ENCODE measurements around the gene SHISA4. TPM values are rescaled to one million over a fixed set of nuclear protein-coding genes. Genes with fewer than 3 reads are reported as not detected.

Gene SHISA4
- total RNA-seq, 1 donor from 2014 or later = 3.0 TPM

GRCh38 chr1:201890806-201891450, 2.2 kb downstream of the SHISA4 start:
- peaks cover 14% of the 10 kb centered on the region for H3K27me3 ChIP-seq
- Mint-ChIP-seq H3K4me3 (no peak overlapping the region), H3K9me3 (no peaks in the 10 kb centered on the region), H3K27me3 (ENCODE audit: insufficient read depth, low read depth) (peaks cover 13% of the 10 kb centered on the region), H3K4me1 (peaks cover 24% of the 10 kb centered on the region), H3K27ac (no peak overlapping the region), H3K36me3 (no peaks in the 10 kb centered on the region)
- no peak overlapping the region for H3K4me3 ChIP-seq
- no peak overlapping the region for H2AFZ ChIP-seq (replicated peaks)
- no peaks in the 10 kb centered on the region for H3K9me3 ChIP-seq (ENCODE audit: low read depth)
- H3K79me2 ChIP-seq (ENCODE audit: low read depth) = no peaks in the 10 kb centered on the region
- peaks cover 17% of the 10 kb centered on the region for H3K4me1 ChIP-seq
- no peak for TF ChIP-seq CTCF (IDR thresholded peaks at IDR 0.05)
- no peak for TF ChIP-seq EZH2 (IDR thresholded peaks at IDR 0.05)
- no peak for TF ChIP-seq EZH2phosphoT487 (IDR thresholded peaks at IDR 0.05)
- no peak overlapping the region for H3K9ac ChIP-seq
- peaks cover 9% of the 10 kb centered on the region for H3F3A ChIP-seq (ENCODE audit: low read depth)
- H3K4me2 ChIP-seq = no peak overlapping the region
- DNase-seq (ENCODE audit: low spot score) = no peak
- no peak overlapping the region for H3K27ac ChIP-seq
- H3K36me3 ChIP-seq = no peaks in the 10 kb centered on the region
- H4K20me1 ChIP-seq (ENCODE audit: low read depth) = no peaks in the 10 kb centered on the region

- Histone ChIP-seq H3K27me3 (peaks cover 14% of the 10 kb centered on the region), H3K4me2 (no peak overlapping the region), H3K79me2 (ENCODE audit: low read depth) (no peaks in the 10 kb centered on the region), H3K4me3 (no peak overlapping the region), H3K27ac (no peak overlapping the region), H3K36me3 (no peaks in the 10 kb centered on the region), H2AFZ (replicated peaks) (no peak overlapping the region), H3K4me1 (peaks cover 17% of the 10 kb centered on the region), H3F3A (ENCODE audit: low read depth) (peaks cover 9% of the 10 kb centered on the region), H3K9ac (no peak overlapping the region), H4K20me1 (ENCODE audit: low read depth) (no peaks in the 10 kb centered on the region), H3K9me3 (ENCODE audit: low read depth) (no peaks in the 10 kb centered on the region)
- no peak for DNase-seq (ENCODE audit: low spot score)
- TF ChIP-seq EZH2phosphoT487 (IDR thresholded peaks at IDR 0.05) (no peak), EZH2 (IDR thresholded peaks at IDR 0.05) (no peak), CTCF (IDR thresholded peaks at IDR 0.05) (no peak)
- Mint-ChIP-seq H3K27me3 (ENCODE audit: insufficient read depth, low read depth) (peaks cover 15% of the 10 kb centered on the region), H3K4me1 (peaks cover 28% of the 10 kb centered on the region), H3K36me3 (no peaks in the 10 kb centered on the region), H3K4me3 (no peak overlapping the region), H3K27ac (no peak overlapping the region), H3K9me3 (no peaks in the 10 kb centered on the region)
Observed at GRCh38 chr1:201891451-201892045, 2.9 kb downstream of the SHISA4 start.

GRCh38 chr1:201892211-201892610, 3.5 kb downstream of the SHISA4 start:
- Histone ChIP-seq H3K9me3 (ENCODE audit: low read depth) (no peaks in the 10 kb centered on the region), H3K27ac (no peak overlapping the region), H3K4me3 (no peak overlapping the region), H3K4me2 (no peak overlapping the region), H3K27me3 (peaks cover 14% of the 10 kb centered on the region), H4K20me1 (ENCODE audit: low read depth) (no peaks in the 10 kb centered on the region), H3F3A (ENCODE audit: low read depth) (peaks cover 9% of the 10 kb centered on the region), H3K9ac (no peak overlapping the region), H3K79me2 (ENCODE audit: low read depth) (no peaks in the 10 kb centered on the region), H2AFZ (replicated peaks) (no peak overlapping the region), H3K36me3 (no peaks in the 10 kb centered on the region), H3K4me1 (peaks cover 17% of the 10 kb centered on the region)
- H3K4me1 Mint-ChIP-seq = peaks cover 28% of the 10 kb centered on the region
- peaks cover 15% of the 10 kb centered on the region for H3K27me3 Mint-ChIP-seq (ENCODE audit: insufficient read depth, low read depth)
- no peak for TF ChIP-seq EZH2phosphoT487 (IDR thresholded peaks at IDR 0.05)
- no peak for TF ChIP-seq EZH2 (IDR thresholded peaks at IDR 0.05)
- no peak for TF ChIP-seq CTCF (IDR thresholded peaks at IDR 0.05)
- DNase-seq (ENCODE audit: low spot score) = no peak
- no peaks in the 10 kb centered on the region for H3K9me3 Mint-ChIP-seq
- H3K4me3 Mint-ChIP-seq = no peak overlapping the region
- no peak overlapping the region for H3K27ac Mint-ChIP-seq
- H3K36me3 Mint-ChIP-seq = no peaks in the 10 kb centered on the region

Data from neural progenitor cell (in vitro differentiated cells).